HepG2 (cell line): ENCODE results near the gene SCARF1. TPM values are rescaled to one million over a fixed set of nuclear protein-coding genes. Genes with fewer than 3 reads are reported as not detected.

Experiments used
- ATF7-NPFF ChIP-seq: sonication (generic); formaldehyde crosslinking; IDR thresholded peaks from 2 replicates; pipeline ENCODE4 v1.8.1; 2023; ENCODE audit warnings: mild to moderate bottlenecking, low read depth, missing genetic modification reagents, moderate library complexity
- ELF1 ChIP-seq: sonication (generic); formaldehyde crosslinking; IDR thresholded peaks from 2 replicates; pipeline ENCODE4 v1.4.0; 2020; ENCODE audit warnings: missing genetic modification reagents
- GMEB2 ChIP-seq: IDR thresholded peaks from 2 replicates; pipeline ENCODE4 v1.6.1; 2016; ENCODE audit warnings: missing biosample characterization, missing genetic modification reagents, low read depth
- HMGXB3 ChIP-seq: sonication (generic); formaldehyde crosslinking; IDR thresholded peaks from 2 replicates; pipeline ENCODE4 v1.4.0; 2020; ENCODE audit warnings: missing genetic modification reagents, borderline replicate concordance
- KDM6A ChIP-seq: IDR thresholded peaks from 2 replicates; pipeline ENCODE4 v1.6.1; 2016; ENCODE audit warnings: low read depth
- NFAT5 ChIP-seq: sonication (generic); formaldehyde crosslinking; IDR thresholded peaks from 2 replicates; pipeline ENCODE4 v1.4.0; 2020; ENCODE audit warnings: missing genetic modification reagents
- NFATC3 ChIP-seq: sonication (generic); formaldehyde crosslinking; IDR thresholded peaks from 2 replicates; pipeline ENCODE4 v1.5.1; 2020; ENCODE audit warnings: mild to moderate bottlenecking, missing genetic modification reagents
- NFRKB ChIP-seq: fragments of 450-650 bp; IDR thresholded peaks from 2 replicates; pipeline ENCODE4 v1.6.1; 2017
- POLR2A ChIP-seq, 2 experiments: IDR thresholded peaks; 2 replicates each; pipeline ENCODE4 v1.6.1; 2011; ENCODE audit warnings: low read depth in 2 of 2, low read length in 2 of 2, mild to moderate bottlenecking in 1 of 2, moderate library complexity in 1 of 2; ENCODE audit not compliant: insufficient read depth in 1 of 2
- THAP11 ChIP-seq: IDR thresholded peaks from 2 replicates; pipeline ENCODE4 v1.6.1; 2016; ENCODE audit warnings: missing biosample characterization, missing genetic modification reagents
- ZC3H4 ChIP-seq: sonication (generic); formaldehyde crosslinking; IDR thresholded peaks from 2 replicates; pipeline ENCODE4 v1.4.0; 2020; ENCODE audit warnings: missing genetic modification reagents, borderline replicate concordance
- ZHX1 ChIP-seq: sonication (generic); formaldehyde crosslinking; IDR thresholded peaks from 2 replicates; pipeline ENCODE4 v1.8.1; 2022; ENCODE audit warnings: low read depth, mild to moderate bottlenecking, missing genetic modification reagents
- ZNF672 ChIP-seq: sonication (generic); formaldehyde crosslinking; IDR thresholded peaks from 2 replicates; pipeline ENCODE4 v1.8.1; 2022; ENCODE audit warnings: missing genetic modification reagents
- ZNF704 ChIP-seq: sonication (generic); formaldehyde crosslinking; IDR thresholded peaks from 2 replicates; pipeline ENCODE4 v1.8.1; 2023; ENCODE audit warnings: mild to moderate bottlenecking, inconsistent platforms, moderate library complexity, missing genetic modification reagents, borderline replicate concordance
- polyA plus RNA-seq, 8 experiments: library from polyadenylated mRNA; depleted of rRNA in 3 of 8; stranded (reverse) in 7 of 8; unstranded in 1 of 8; fragments of >200 nt; fragmentation: Illumina TruSeq in 4 of 8; extraction: Trizol in 4 of 8; gene quantifications; 2 replicates each; pipeline versions ENCODE4 v1.2.1 to v1.2.3, GENCODE V29; 2011 to 2016; ENCODE audit warnings: low read depth in 4 of 8, missing spikeins in 1 of 8, mixed read lengths in 1 of 8; ENCODE audit not compliant: insufficient read depth in 1 of 8
- total RNA-seq, 5 experiments: library from RNA; depleted of rRNA; stranded (reverse); fragments of >200 nt; fragmentation: Illumina TruSeq; extraction: Trizol; gene quantifications; 2 replicates each; pipeline ENCODE4 v1.2.3, GENCODE V29; 2016; ENCODE audit warnings: low read depth in 1 of 5

The SCARF1 gene
- total and polyA plus RNA-seq, 2 of the 13 experiments (the other 11 are each of a cell fraction or from before 2014, with no cell fraction given), result 0.24 to 0.71 TPM

GRCh38 chr17:1598399-1599095 lies 47.0 kb downstream of the SCARF1 start (continued):
- TF ChIP-seq NFAT5 (CRISPR knock-in tag), result no peak
- no peak for TF ChIP-seq THAP11 (CRISPR knock-in tag)
- no peak for TF ChIP-seq ELF1 (CRISPR knock-in tag)
- TF ChIP-seq NFATC3 (CRISPR knock-in tag), result 0 out of 2 replicates have a peak, but pooled peaks have one; percentile 57
- no peak for TF ChIP-seq ZNF672 (CRISPR knock-in tag)
- TF ChIP-seq NFRKB, result no peak
- TF ChIP-seq POLR2A (IDR thresholded peaks at IDR 0.05; ENCODE audit: insufficient read depth in 1 of 2, low read depth in 2 of 2, low read length in 2 of 2), result no peak
- 0 out of 2 replicates have a peak, but pooled peaks have one; percentile 5 for TF ChIP-seq HMGXB3 (CRISPR knock-in tag)
- TF ChIP-seq ZHX1 (CRISPR knock-in tag), result no peak
- 0 out of 2 replicates have a peak, but pooled peaks have one; percentile 10 for TF ChIP-seq ATF7-NPFF
- 0 out of 2 replicates have a peak, but pooled peaks have one; percentile 35 for TF ChIP-seq ZNF704
- TF ChIP-seq KDM6A (CRISPR knock-in tag), result no peak
- no peak for TF ChIP-seq GMEB2 (CRISPR knock-in tag)
- TF ChIP-seq ZC3H4, result no peak
